ENCODE results near the gene NFE2L1.

Gene NFE2L1

GRCh38 chr17:48058393-48059124 is 10.4 kb downstream of the NFE2L1 start:
- Histone ChIP-seq H3K36me3 (peaks cover 82% of the 10 kb centered on the region), H3K9me3 (no peaks in the 10 kb centered on the region), H3K4me3 (ENCODE audit: low read depth, low read length) (no peak overlapping the region), H3K4me1 (peaks cover 14% of the 10 kb centered on the region), H3K27me3 (no peaks in the 10 kb centered on the region)
- TF ChIP-seq CTCF (IDR thresholded peaks at IDR 0.05; ENCODE audit: low read depth, low read length): no peak
- DNase-seq: no peak

GRCh38 chr17:48059125-48059668 is 11.0 kb downstream of the NFE2L1 start:
- no peak for DNase-seq
- H3K36me3 ChIP-seq: peaks cover 84% of the 10 kb centered on the region
- no peaks in the 10 kb centered on the region for H3K9me3 ChIP-seq
- H3K4me1 ChIP-seq: peaks cover 9% of the 10 kb centered on the region
- H3K27me3 ChIP-seq: no peaks in the 10 kb centered on the region
- H3K4me3 ChIP-seq (ENCODE audit: low read depth, low read length): no peak overlapping the region
- no peak for TF ChIP-seq CTCF (IDR thresholded peaks at IDR 0.05; ENCODE audit: low read depth, low read length)

DNA sequence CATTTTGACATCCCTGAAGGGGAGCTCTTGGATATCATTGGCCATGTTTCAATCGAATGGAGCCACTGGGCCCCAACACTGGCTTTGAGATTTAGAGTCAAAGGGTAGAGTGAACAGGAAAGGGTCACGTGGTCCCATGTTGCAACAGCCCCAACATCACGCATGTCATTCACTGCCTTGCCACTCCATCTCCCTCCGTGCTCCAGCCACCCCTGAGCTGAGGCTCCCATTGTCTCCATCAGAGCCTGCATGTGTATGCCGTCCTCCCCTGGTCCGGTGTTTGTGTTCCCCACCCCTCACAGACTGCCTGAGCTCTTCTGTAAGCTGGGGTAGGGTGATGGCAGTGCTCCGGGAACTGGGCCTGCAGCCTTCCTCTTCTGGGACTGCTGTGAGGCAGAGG is 12.1 kb downstream of the NFE2L1 start:
- peaks cover 85% of the 10 kb centered on the region for H3K36me3 ChIP-seq
- H3K27me3 ChIP-seq: no peaks in the 10 kb centered on the region
- H3K4me3 ChIP-seq (ENCODE audit: low read depth, low read length): no peak overlapping the region
- H3K4me1 ChIP-seq: peaks cover 4% of the 10 kb centered on the region
- no peak for DNase-seq
- no peaks in the 10 kb centered on the region for H3K9me3 ChIP-seq
- no peak for TF ChIP-seq CTCF (IDR thresholded peaks at IDR 0.05; ENCODE audit: low read depth, low read length)

GRCh38 chr17:48062273-48062672 is 14.1 kb downstream of the NFE2L1 start:
- no peak for TF ChIP-seq CTCF (IDR thresholded peaks at IDR 0.05; ENCODE audit: low read depth, low read length)
- Histone ChIP-seq H3K4me3 (ENCODE audit: low read depth, low read length) (no peak overlapping the region), H3K4me1 (no peaks in the 10 kb centered on the region; the same call in 1 of the 2 replicates), H3K9me3 (no peaks in the 10 kb centered on the region), H3K36me3 (peaks cover 72% of the 10 kb centered on the region), H3K27me3 (no peaks in the 10 kb centered on the region)
- DNase-seq: no peak

GRCh38 chr17:48064638-48065037 is 16.5 kb downstream of the NFE2L1 start:
- H3K36me3 ChIP-seq: peaks cover 61% of the 10 kb centered on the region
- no peaks in the 10 kb centered on the region; the same call in 1 of the 2 replicates for H3K4me1 ChIP-seq

More at GRCh38 chr17:48064638-48065037, 16.5 kb downstream of the NFE2L1 start:
- no peaks in the 10 kb centered on the region for H3K27me3 ChIP-seq
- H3K9me3 ChIP-seq: no peaks in the 10 kb centered on the region
- H3K4me3 ChIP-seq (ENCODE audit: low read depth, low read length): no peak overlapping the region
- no peak for DNase-seq
- no peak for TF ChIP-seq CTCF (IDR thresholded peaks at IDR 0.05; ENCODE audit: low read depth, low read length)
